IMR-90 (cell line): Measurements from ENCODE around the gene CCNQ.

Source experiments
- BHLHE40 ChIP-seq: fragments of 150-350 bp; IDR thresholded peaks from 2 replicates; pipeline ENCODE4 v1.6.1; 2016; ENCODE audit warnings: mild to moderate bottlenecking, low read depth, low read length
- CHD1 ChIP-seq: IDR thresholded peaks from 2 replicates; pipeline ENCODE4 v1.6.1; 2012; ENCODE audit warnings: low read depth, low read length, improper control_type of control experiment
- CTCF ChIP-seq: conservative IDR thresholded peaks from 2 replicates; pipeline ENCODE4 v1.5.1; 2012; ENCODE audit warnings: mild to moderate bottlenecking, low read depth, low read length, improper control_type of control experiment
- ELK1 ChIP-seq: fragments of 150-350 bp; IDR thresholded peaks from 2 replicates; pipeline ENCODE4 v1.6.1; 2016; ENCODE audit warnings: low read depth, mild to moderate bottlenecking, low read length, moderate library complexity, borderline replicate concordance
- MAFK ChIP-seq: IDR thresholded peaks from 2 replicates; pipeline ENCODE4 v1.6.1; 2012; ENCODE audit warnings: low read depth, low read length, improper control_type of control experiment
- MAZ ChIP-seq: IDR thresholded peaks from 2 replicates; pipeline ENCODE4 v1.6.1; 2012; ENCODE audit warnings: low read depth, mild to moderate bottlenecking, low read length, improper control_type of control experiment, moderate library complexity, borderline replicate concordance
- MXI1 ChIP-seq: IDR thresholded peaks from 2 replicates; pipeline ENCODE4 v1.6.1; 2012; ENCODE audit warnings: low read depth, mild to moderate bottlenecking, low read length, moderate library complexity, borderline replicate concordance
- POLR2A ChIP-seq: IDR thresholded peaks from 2 replicates; pipeline ENCODE4 v1.6.1; 2012; ENCODE audit warnings: mild to moderate bottlenecking, low read depth, low read length
- RFX5 ChIP-seq: IDR thresholded peaks from 2 replicates; pipeline ENCODE4 v1.8.0; 2012; ENCODE audit warnings: low read depth, mild to moderate bottlenecking, low read length, moderate library complexity
- SMC3 ChIP-seq: fragments of 150-350 bp; IDR thresholded peaks from 2 replicates; pipeline ENCODE4 v1.6.1; 2016; ENCODE audit warnings: low read depth, mild to moderate bottlenecking, antibody characterized with exemption, low read length, moderate library complexity
- USF2 ChIP-seq: fragments of 150-350 bp; IDR thresholded peaks from 2 replicates; pipeline ENCODE4 v1.6.1; 2017; ENCODE audit warnings: mild to moderate bottlenecking, antibody characterized with exemption, low read length, low read depth

- TF ChIP-seq CTCF: no peak
- no peak for TF ChIP-seq MAFK
- TF ChIP-seq POLR2A: no peak
- no peak for TF ChIP-seq SMC3
- no peak for TF ChIP-seq BHLHE40
- TF ChIP-seq MXI1: no peak
- TF ChIP-seq ELK1: no peak
- TF ChIP-seq USF2: no peak
- no peak for TF ChIP-seq RFX5
- no peak for TF ChIP-seq MAZ
- TF ChIP-seq CHD1: no peak
Measured at GRCh38 chrX:153572601-153573000, 26.3 kb downstream of the CCNQ start.
